PC-3 (cell line): Measurements from ENCODE around the gene SLCO3A1. TPM values are rescaled to one million over a fixed set of nuclear protein-coding genes. Genes with fewer than 3 reads are reported as not detected.

Experiments
- ATAC-seq: fragments of 200-7000 bp; cut with Tn5 transposase; 2 replicates; pipeline ENCODE4 v1.9.1; 2020; ENCODE audit warnings: mild to moderate bottlenecking, moderate library complexity
- BruUV-seq: library from RNA; stranded (reverse); fragments of 400-500 nt; replicated peaks from 2 replicates; lab custom pipeline; 2021; lab: Mats Ljungman, UMichigan
- CTCF ChIA-PET: fragments of 300-600 bp; sonication (Branson Sonifier 250); formaldehyde crosslinking; loops from one replicate; lab custom pipeline; 2022; ENCODE audit warnings: antibody characterized with exemption; lab: Charles Lee
- POLR2A ChIA-PET: fragments of 300-600 bp; sonication (Branson Sonifier 250); formaldehyde crosslinking; loops from one replicate; lab custom pipeline; 2022; ENCODE audit warnings: antibody characterized with exemption; ENCODE audit not compliant: unreplicated experiment; lab: Charles Lee
- DNase-seq: peaks from one replicate; pipeline ENCODE4 v3.0.0-alpha.2; 2015
- H2AFZ ChIP-seq: fragments of 300-600 bp; sonication (generic); 2 replicates; pipeline ENCODE4 v1.6.0; 2016; ENCODE audit warnings: antibody characterized with exemption, low read length
- H3F3A ChIP-seq: fragments of 300-600 bp; sonication (generic); one replicate; pipeline ENCODE4 v1.6.0; 2017; ENCODE audit warnings: antibody characterized with exemption, low read length, control low read depth, mild to moderate bottlenecking; ENCODE audit not compliant: unreplicated experiment
- H3K27ac ChIP-seq: fragments of 300-600 bp; sonication (generic); 2 replicates; pipeline ENCODE4 v1.5.1; 2016; ENCODE audit warnings: mild to moderate bottlenecking, low read length
- H3K27me3 ChIP-seq: fragments of 300-600 bp; sonication (generic); 2 replicates; pipeline ENCODE4 v1.6.1; 2016; ENCODE audit warnings: low read length, mixed read lengths
- H3K36me3 ChIP-seq: fragments of 300-600 bp; sonication (generic); 2 replicates; pipeline ENCODE4 v1.6.1; 2016; ENCODE audit warnings: low read depth, mixed run types, low read length, mixed read lengths
- H3K4me1 ChIP-seq: fragments of 300-600 bp; sonication (generic); 2 replicates; pipeline ENCODE4 v1.5.1; 2016; ENCODE audit warnings: low read length; ENCODE audit not compliant: insufficient read depth
- H3K4me2 ChIP-seq: fragments of 300-600 bp; sonication (generic); 2 replicates; pipeline ENCODE4 v1.6.0; 2016; ENCODE audit warnings: low read length
- H3K4me3 ChIP-seq: fragments of 300-600 bp; sonication (generic); 2 replicates; pipeline ENCODE4 v1.5.1; 2016; ENCODE audit warnings: mild to moderate bottlenecking, low read length, mixed read lengths
- H3K79me2 ChIP-seq: fragments of 300-600 bp; sonication (generic); 2 replicates; pipeline ENCODE4 v1.6.1; 2017; ENCODE audit warnings: low read length, mixed read lengths
- H3K9ac ChIP-seq: fragments of 300-600 bp; sonication (generic); 2 replicates; pipeline ENCODE4 v1.6.0; 2016; ENCODE audit warnings: mild to moderate bottlenecking, low read length
- H3K9me2 ChIP-seq: fragments of 300-600 bp; sonication (generic); replicated peaks from 2 replicates; pipeline ENCODE4 v1.6.1; 2016; ENCODE audit warnings: mixed run types, low read length, mixed read lengths
- H3K9me3 ChIP-seq: fragments of 300-600 bp; sonication (generic); 2 replicates; pipeline ENCODE4 v1.6.1; 2016; ENCODE audit warnings: low read length, mixed read lengths
- H4K20me1 ChIP-seq: fragments of 300-600 bp; sonication (generic); 2 replicates; pipeline ENCODE4 v1.6.1; 2016; ENCODE audit warnings: low read length, mixed read lengths
- EZH2 ChIP-seq: fragments of 300-600 bp; sonication (generic); IDR thresholded peaks from one replicate; pipeline ENCODE4 v1.6.1; 2017; ENCODE audit warnings: antibody characterized with exemption, mild to moderate bottlenecking, low read length; ENCODE audit not compliant: unreplicated experiment
- EZH2phosphoT487 ChIP-seq: fragments of 300-600 bp; sonication (generic); IDR thresholded peaks from 2 replicates; pipeline ENCODE4 v1.6.1; 2018; ENCODE audit warnings: mild to moderate bottlenecking, antibody characterized with exemption, low read length, borderline replicate concordance
- intact Hi-C: fragments of 100-400 bp; cut with micrococcal nuclease; formaldehyde crosslinking; loops from 2 replicates; pipeline ENCODE4 v1.9.0; 2023
- total RNA-seq: library from RNA; depleted of rRNA; stranded (reverse); fragments of >200 nt; gene quantifications from 2 replicates; pipeline ENCODE4 v1.2.3, GENCODE V29; 2014
- TF ChIP-seq, protein P1 (sequence below): fragments of 300-600 bp; sonication (generic); conservative IDR thresholded peaks from 2 replicates; pipeline ENCODE4 v1.5.1; 2017; ENCODE audit warnings: antibody characterized with exemption, low read depth, mild to moderate bottlenecking, low read length

SLCO3A1 gene
- total RNA-seq, 1 experiment from 2014 or later: 0.07 TPM

- Histone ChIP-seq H3K4me1 (no peaks in the 10 kb centered on the region), H3K4me3 (no peak overlapping the region), H4K20me1 (no peaks in the 10 kb centered on the region), H3K9ac (no peak overlapping the region), H3K79me2 (no peaks in the 10 kb centered on the region), H3K9me3 (no peaks in the 10 kb centered on the region), H3K27me3 (no peaks in the 10 kb centered on the region), H3F3A (no peaks in the 10 kb centered on the region), H3K4me2 (no peak overlapping the region), H3K27ac (no peak overlapping the region), H3K36me3 (no peaks in the 10 kb centered on the region), H3K9me2 (no peaks in the 10 kb centered on the region), H2AFZ (no peak overlapping the region)
- ATAC-seq (no peak), DNase-seq (no peak)
- ChIA-PET POLR2A (no interaction called here), CTCF (no interaction called here)
- no TSS peak for BruUV-seq
- TF ChIP-seq EZH2: no peak
- intact Hi-C loops: no loop called here
Observed at GRCh38 chr15:92153620-92154019, 300.1 kb downstream of the SLCO3A1 start.

DNA sequence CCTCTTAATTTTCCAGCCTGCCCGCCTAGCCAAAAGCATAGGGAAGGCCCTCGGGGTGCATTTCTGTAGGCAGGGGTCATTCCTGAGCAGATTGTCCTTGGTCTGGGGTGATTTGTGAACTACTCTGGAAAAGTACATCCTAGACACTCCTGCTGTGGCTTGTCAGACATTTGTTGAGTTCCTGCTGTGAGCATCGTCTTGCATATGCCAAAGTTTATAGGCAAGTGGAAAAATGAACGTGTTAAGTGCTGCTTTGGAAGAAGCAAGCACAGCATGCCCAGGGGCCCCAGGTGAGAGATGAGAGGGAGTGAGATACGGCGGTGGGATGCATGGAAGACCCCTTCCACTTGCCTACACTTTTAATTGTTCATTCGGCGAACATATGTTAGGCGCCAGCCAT lies 302.4 kb downstream of the SLCO3A1 start:
- POLR2A ChIA-PET: no interaction called here
- Histone ChIP-seq H3K4me1 (no peaks in the 10 kb centered on the region), H3K4me2 (no peak overlapping the region), H3K9me3 (no peaks in the 10 kb centered on the region), H3F3A (no peaks in the 10 kb centered on the region), H3K4me3 (no peak overlapping the region), H3K27me3 (no peaks in the 10 kb centered on the region), H3K9ac (no peak overlapping the region), H3K36me3 (no peaks in the 10 kb centered on the region), H3K79me2 (no peaks in the 10 kb centered on the region), H3K27ac (no peak overlapping the region), H2AFZ (no peak overlapping the region), H3K9me2 (no peaks in the 10 kb centered on the region), H4K20me1 (no peaks in the 10 kb centered on the region)
- no peak for TF ChIP-seq EZH2phosphoT487
- no peak for TF ChIP-seq EZH2
- TF ChIP-seq, protein P1, sequence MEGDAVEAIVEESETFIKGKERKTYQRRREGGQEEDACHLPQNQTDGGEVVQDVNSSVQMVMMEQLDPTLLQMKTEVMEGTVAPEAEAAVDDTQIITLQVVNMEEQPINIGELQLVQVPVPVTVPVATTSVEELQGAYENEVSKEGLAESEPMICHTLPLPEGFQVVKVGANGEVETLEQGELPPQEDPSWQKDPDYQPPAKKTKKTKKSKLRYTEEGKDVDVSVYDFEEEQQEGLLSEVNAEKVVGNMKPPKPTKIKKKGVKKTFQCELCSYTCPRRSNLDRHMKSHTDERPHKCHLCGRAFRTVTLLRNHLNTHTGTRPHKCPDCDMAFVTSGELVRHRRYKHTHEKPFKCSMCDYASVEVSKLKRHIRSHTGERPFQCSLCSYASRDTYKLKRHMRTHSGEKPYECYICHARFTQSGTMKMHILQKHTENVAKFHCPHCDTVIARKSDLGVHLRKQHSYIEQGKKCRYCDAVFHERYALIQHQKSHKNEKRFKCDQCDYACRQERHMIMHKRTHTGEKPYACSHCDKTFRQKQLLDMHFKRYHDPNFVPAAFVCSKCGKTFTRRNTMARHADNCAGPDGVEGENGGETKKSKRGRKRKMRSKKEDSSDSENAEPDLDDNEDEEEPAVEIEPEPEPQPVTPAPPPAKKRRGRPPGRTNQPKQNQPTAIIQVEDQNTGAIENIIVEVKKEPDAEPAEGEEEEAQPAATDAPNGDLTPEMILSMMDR: no peak
- ATAC-seq: no peak
- no TSS peak for BruUV-seq
- intact Hi-C loops: no loop called here
- DNase-seq: no peak
- CTCF ChIA-PET: no interaction called here

GRCh38 chr15:92157666-92158298 lies 304.3 kb downstream of the SLCO3A1 start:
- ChIA-PET POLR2A (no interaction called here), CTCF (no interaction called here)
- Histone ChIP-seq H3K27ac (no peak overlapping the region), H3K9me3 (no peaks in the 10 kb centered on the region), H2AFZ (no peak overlapping the region), H3K36me3 (no peaks in the 10 kb centered on the region), H3K79me2 (no peaks in the 10 kb centered on the region), H3K4me2 (no peak overlapping the region), H3K27me3 (no peaks in the 10 kb centered on the region), H3K4me1 (no peaks in the 10 kb centered on the region), H3K9me2 (no peaks in the 10 kb centered on the region), H3K4me3 (no peak overlapping the region), H3F3A (no peaks in the 10 kb centered on the region), H3K9ac (no peak overlapping the region), H4K20me1 (no peaks in the 10 kb centered on the region)
- BruUV-seq: no TSS peak
- intact Hi-C loops: no loop called here
- ATAC-seq: no peak
- DNase-seq: no peak
- TF ChIP-seq EZH2 (no peak), EZH2phosphoT487 (no peak)
- TF ChIP-seq, protein P1: no peak
